ENCODE results near the gene FAM13A. TPM values are rescaled to one million over a fixed set of nuclear protein-coding genes. Genes with fewer than 3 reads are reported as not detected.

FAM13A gene
- total and polyA plus RNA-seq, 2 of the 4 experiments (the other 2 are of a cell fraction) = 13.1 to 22.0 TPM

- H3K27ac ChIP-seq (ENCODE audit: insufficient read depth, low read length) = peak overlapping the region; percentile 77
- peak overlapping the region; percentile 97 for H3K14ac ChIP-seq (replicated peaks; ENCODE audit: low read depth, low read length)
- peaks cover 2% of the 10 kb centered on the region for H3K4me1 ChIP-seq (ENCODE audit: control insufficient read depth, insufficient read depth, low read length)
- intact Hi-C loops (cut with micrococcal nuclease) = loop anchor here (1.0 to 5.0 kb wide), 4 partner anchors 44 to 291 kb away; partner anchors contain the start of gene TIGD2
- dilution Hi-C loops (cut with HindIII; ENCODE audit: low sequenced_read_pairs, unreplicated experiment) = no loop called here
- WGBS, 2 experiments (ENCODE audit: extremely low coverage in 2 of 2, insufficient read length in 1 of 2) = 0% methylated on average over 4 of the region's 16 CpGs; no CpG with 5 or more reads in 1 of the 2 experiments
- H2AK9ac ChIP-seq (replicated peaks; ENCODE audit: low read depth, low read length, poor library complexity) = peak overlapping the region; percentile 94
- ChIA-PET CTCF (interaction anchor here (0.6 to 1.1 kb wide), 3 partner anchors 12 to 201 kb away, joined by 3 read pairs; no protein-coding TSS in a partner anchor), POLR2A (ENCODE audit: unreplicated experiment) (interaction anchor here (0.5 kb wide), 1 partner anchor 98 kb away, joined by 3 read pairs; no protein-coding TSS in a partner anchor)
- H3K9me3 ChIP-seq (ENCODE audit: control insufficient read depth, insufficient read depth, low read length) = no peaks in the 10 kb centered on the region
- peak overlapping the region; percentile 40 to 95 for H4K8ac ChIP-seq (ENCODE audit: low read depth in 2 of 2, low read length in 2 of 2)
- peak overlapping the region; percentile 58 for H3K4me3 ChIP-seq (ENCODE audit: insufficient read depth, low read depth, low read length)
- peak overlapping the region; percentile 83; the same call in 1 of the 2 replicates for H3K18ac ChIP-seq (ENCODE audit: low read depth, low read length)
- H2BK20ac ChIP-seq (ENCODE audit: low read depth, low read length) = peak overlapping the region; percentile 82
- no peaks in the 10 kb centered on the region for H3K36me3 ChIP-seq (ENCODE audit: control insufficient read depth, insufficient read depth, low read length)
- H4K20me1 ChIP-seq (ENCODE audit: insufficient read depth, low read length) = peaks cover 4% of the 10 kb centered on the region; the same call in 1 of the 2 replicates
- H3K9ac ChIP-seq (ENCODE audit: low read depth, low read length) = peak overlapping the region; percentile 79
- H3K56ac ChIP-seq (ENCODE audit: extremely low read depth, insufficient read depth, low read length) = peak overlapping the region; percentile 99
- peak overlapping the region; percentile 96 for H2BK120ac ChIP-seq (ENCODE audit: low read depth, low read length)
- H3K27me3 ChIP-seq (ENCODE audit: control insufficient read depth, insufficient read depth, low read length) = no peaks in the 10 kb centered on the region
- DNase-seq = peak; percentile 98
- peaks cover 9 to 25% of the 10 kb centered on the region in 2 experiments for H3K79me1 ChIP-seq (ENCODE audit: low read depth in 1 of 2, low read length in 2 of 2)
- H3K23ac ChIP-seq (ENCODE audit: low read depth, low read length) = peak overlapping the region; percentile 96
- BruUV-seq (replicated peaks) = no TSS peak
- H2AFZ ChIP-seq (replicated peaks; ENCODE audit: low read length, poor library complexity) = peak overlapping the region; percentile 95
- in situ Hi-C loops (cut with MboI; ENCODE audit: low sequenced_read_pairs) = loop anchor here (25.0 kb wide), 1 partner anchor 286 kb away; no protein-coding TSS in a partner anchor
- H3K4ac ChIP-seq (ENCODE audit: low read depth, low read length) = peak overlapping the region; percentile 95
- peak overlapping the region; percentile 65; the same call in 1 of the 2 replicates for H2AK5ac ChIP-seq (ENCODE audit: low read depth, low read length)
- peak; percentile 96 for ATAC-seq (ENCODE audit: low read depth)
- peak overlapping the region; percentile 95 for H4K91ac ChIP-seq (ENCODE audit: insufficient read depth, low read depth, low read length)
- H2BK15ac ChIP-seq (ENCODE audit: low read depth, low read length) = peak overlapping the region; percentile 93; the same call in 2 of the 3 replicates
- peaks cover 2% of the 10 kb centered on the region; the same call in 1 of the 2 replicates for H3K9me1 ChIP-seq (ENCODE audit: insufficient read depth, low read length)
- peak overlapping the region; percentile 74 for H4K5ac ChIP-seq (ENCODE audit: low read depth, low read length)
- TF ChIP-seq BHLHE40 (IDR thresholded peaks at IDR 0.05; ENCODE audit: low read depth, low read length) (peak; percentile 75), USF2 (IDR thresholded peaks at IDR 0.05; ENCODE audit: low read depth, low read length) (peak; percentile 45), POLR2A (IDR thresholded peaks at IDR 0.05; ENCODE audit: low read depth, low read length) (peak; percentile 79), RCOR1 (IDR thresholded peaks at IDR 0.05; ENCODE audit: insufficient replicate concordance, low read length) (peak; percentile 26), MXI1 (IDR thresholded peaks at IDR 0.05; ENCODE audit: borderline replicate concordance, low read depth, low read length) (peak; percentile 95), RAD21 (IDR thresholded peaks at IDR 0.05; ENCODE audit: low read length) (no peak), CHD1 (IDR thresholded peaks at IDR 0.05; ENCODE audit: low read depth, low read length) (no peak), CEBPB (IDR thresholded peaks at IDR 0.05; ENCODE audit: low read depth, low read length) (peak; percentile 52; the same call in 1 of the 2 replicates), MAZ (IDR thresholded peaks at IDR 0.05; ENCODE audit: borderline replicate concordance, low read depth, low read length) (peak; percentile 30; the same call in 1 of the 2 replicates)
- peak overlapping the region; percentile 72 for H3K4me2 ChIP-seq (ENCODE audit: low read depth, low read length)
- H2BK5ac ChIP-seq (ENCODE audit: low read depth, low read length, poor library complexity, severe bottlenecking) = peak overlapping the region; percentile 98
Observed at GRCh38 chr4:88823058-88823919, 233.7 kb downstream of the FAM13A start.

All from IMR-90 (cell line).